ENCODE data around the gene FAM222A.

FAM222A gene

GRCh38 chr12:109724321-109724892, 10.8 kb downstream of the FAM222A start:
- no peak for DNase-seq (ENCODE audit: low read depth, low spot score)

GRCh38 chr12:109725321-109726105, 11.9 kb downstream of the FAM222A start:
- no peak for DNase-seq (ENCODE audit: low read depth, low spot score)

- DNase-seq (ENCODE audit: low read depth, low spot score) = no peak
Observed at GRCh38 chr12:109726106-109726497, 12.5 kb downstream of the FAM222A start.

GRCh38 chr12:109726511-109727038, 12.9 kb downstream of the FAM222A start:
- DNase-seq (ENCODE audit: low read depth, low spot score) = no peak

- no peak for DNase-seq (ENCODE audit: low read depth, low spot score)
Observed at GRCh38 chr12:109727039-109727723, 13.6 kb downstream of the FAM222A start.

- DNase-seq (ENCODE audit: low read depth, low spot score) = no peak
Observed at GRCh38 chr12:109727746-109728726, 14.4 kb downstream of the FAM222A start.

- no peak for DNase-seq (ENCODE audit: low read depth, low spot score)
Observed at GRCh38 chr12:109728921-109729320, 15.3 kb downstream of the FAM222A start.

GRCh38 chr12:109729371-109729781, 15.8 kb downstream of the FAM222A start:
- no peak for DNase-seq (ENCODE audit: low read depth, low spot score)

- no peak for DNase-seq (ENCODE audit: low read depth, low spot score)
Observed at GRCh38 chr12:109729801-109730200, 16.2 kb downstream of the FAM222A start.

GRCh38 chr12:109730306-109731145, 16.9 kb downstream of the FAM222A start:
- no peak for DNase-seq (ENCODE audit: low read depth, low spot score)

GRCh38 chr12:109731231-109731731, 17.7 kb downstream of the FAM222A start:
- no peak for DNase-seq (ENCODE audit: low read depth, low spot score)

- DNase-seq (ENCODE audit: low read depth, low spot score) = no peak
Observed at GRCh38 chr12:109731806-109732205, 18.2 kb downstream of the FAM222A start.

GRCh38 chr12:109732321-109733305, 19.0 kb downstream of the FAM222A start:
- no peak for DNase-seq (ENCODE audit: low read depth, low spot score)

GRCh38 chr12:109734219-109735000, 20.8 kb downstream of the FAM222A start:
- no peak for DNase-seq (ENCODE audit: low read depth, low spot score)

GRCh38 chr12:109735051-109735521, 21.5 kb downstream of the FAM222A start:
- no peak for DNase-seq (ENCODE audit: low read depth, low spot score)

- no peak for DNase-seq (ENCODE audit: low read depth, low spot score)
Observed at GRCh38 chr12:109735825-109736551, 22.4 kb downstream of the FAM222A start.

- DNase-seq (ENCODE audit: low read depth, low spot score) = no peak
Observed at GRCh38 chr12:109736552-109737108, 23.0 kb downstream of the FAM222A start.

All from activated naive CD8-positive, alpha-beta T cell treated with anti-CD3 and anti-CD28 coated beads, Interleukin-2, amount 50 U/mL, for 16 hours (primary cell).